ENCODE data around the gene HTR6.

DNA sequence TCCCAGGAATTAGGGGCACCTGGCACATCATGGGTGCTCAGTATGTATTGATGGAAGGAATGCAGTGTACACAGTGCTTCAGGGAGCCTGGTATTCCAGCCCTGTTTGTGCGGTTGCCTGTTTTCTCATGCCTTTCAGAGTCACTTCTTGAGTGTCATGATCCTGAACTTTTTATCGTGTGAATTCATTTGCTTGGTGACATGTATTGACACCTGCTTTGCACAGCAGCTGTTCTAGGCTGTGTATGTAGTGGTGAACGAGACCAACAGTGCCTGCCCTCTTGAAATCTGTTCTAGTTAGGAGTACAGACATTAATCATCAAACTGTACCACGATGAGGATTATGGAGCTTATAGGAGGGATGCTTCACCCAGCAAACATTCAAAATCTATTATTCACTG lies 6.1 kb downstream of the HTR6 start:
- TF ChIP-seq, protein P1, sequence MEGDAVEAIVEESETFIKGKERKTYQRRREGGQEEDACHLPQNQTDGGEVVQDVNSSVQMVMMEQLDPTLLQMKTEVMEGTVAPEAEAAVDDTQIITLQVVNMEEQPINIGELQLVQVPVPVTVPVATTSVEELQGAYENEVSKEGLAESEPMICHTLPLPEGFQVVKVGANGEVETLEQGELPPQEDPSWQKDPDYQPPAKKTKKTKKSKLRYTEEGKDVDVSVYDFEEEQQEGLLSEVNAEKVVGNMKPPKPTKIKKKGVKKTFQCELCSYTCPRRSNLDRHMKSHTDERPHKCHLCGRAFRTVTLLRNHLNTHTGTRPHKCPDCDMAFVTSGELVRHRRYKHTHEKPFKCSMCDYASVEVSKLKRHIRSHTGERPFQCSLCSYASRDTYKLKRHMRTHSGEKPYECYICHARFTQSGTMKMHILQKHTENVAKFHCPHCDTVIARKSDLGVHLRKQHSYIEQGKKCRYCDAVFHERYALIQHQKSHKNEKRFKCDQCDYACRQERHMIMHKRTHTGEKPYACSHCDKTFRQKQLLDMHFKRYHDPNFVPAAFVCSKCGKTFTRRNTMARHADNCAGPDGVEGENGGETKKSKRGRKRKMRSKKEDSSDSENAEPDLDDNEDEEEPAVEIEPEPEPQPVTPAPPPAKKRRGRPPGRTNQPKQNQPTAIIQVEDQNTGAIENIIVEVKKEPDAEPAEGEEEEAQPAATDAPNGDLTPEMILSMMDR (optimal IDR thresholded peaks at IDR 0.05 in 1 of 3, IDR thresholded peaks at IDR 0.05 in 1 of 3, conservative IDR thresholded peaks at IDR 0.05 in 1 of 3; ENCODE audit: extremely low read depth in 1 of 3, insufficient read depth in 2 of 3, low read length in 3 of 3), result no peak
- no peak for TF ChIP-seq EZH2 (IDR thresholded peaks at IDR 0.05; ENCODE audit: low read length)

Measured in keratinocyte (primary cell).